SK-N-SH treated with all-trans-retinoic acid at 6 μM for 48 hours (cell line): ENCODE data around the gene RAD51B.

ENCODE experiments used
- ARNTL ChIP-seq: fragments of 450-650 bp; formaldehyde crosslinking; IDR thresholded peaks from 2 replicates; pipeline ENCODE4 v1.5.0; 2020; ENCODE audit warnings: low read depth, mild to moderate bottlenecking, moderate library complexity, borderline replicate concordance
- CREB5 ChIP-seq: fragments of 250-450 bp; sonication (Bioruptor Pico); IDR thresholded peaks from 2 replicates; pipeline ENCODE4 v1.5.1; 2020; ENCODE audit warnings: low read depth, mild to moderate bottlenecking, moderate library complexity
- ISL1 ChIP-seq: fragments of 250-450 bp; sonication (Bioruptor Pico); IDR thresholded peaks from 2 replicates; pipeline ENCODE4 v2.1.2; 2022; ENCODE audit warnings: mild to moderate bottlenecking, moderate library complexity
- POU6F1 ChIP-seq: fragments of 250-450 bp; sonication (Bioruptor Pico); IDR thresholded peaks from 2 replicates; pipeline ENCODE4 v1.8.0; 2021; ENCODE audit warnings: low read depth, mild to moderate bottlenecking, moderate library complexity, borderline replicate concordance
- RARB ChIP-seq: fragments of 250-450 bp; sonication (Bioruptor Pico); IDR thresholded peaks from 2 replicates; pipeline ENCODE4 v1.8.0; 2021; ENCODE audit warnings: mild to moderate bottlenecking, moderate library complexity
- TOX ChIP-seq: fragments of 250-450 bp; sonication (Bioruptor Pico); IDR thresholded peaks from 2 replicates; pipeline ENCODE4 v1.8.0; 2021; ENCODE audit warnings: mild to moderate bottlenecking, moderate library complexity, borderline replicate concordance
- ZNF70 ChIP-seq: fragments of 450-650 bp; formaldehyde crosslinking; IDR thresholded peaks from 2 replicates; pipeline ENCODE4 v1.5.0; 2020; ENCODE audit warnings: mild to moderate bottlenecking, moderate library complexity
- ZNF8 ChIP-seq: fragments of 450-650 bp; formaldehyde crosslinking; IDR thresholded peaks from 2 replicates; pipeline ENCODE4 v1.5.0; 2020; ENCODE audit warnings: mild to moderate bottlenecking, moderate library complexity
- TF ChIP-seq, protein P1 (sequence below): fragments of 250-450 bp; sonication (Bioruptor Pico); IDR thresholded peaks from 2 replicates; pipeline ENCODE4 v1.8.0; 2020; ENCODE audit warnings: mild to moderate bottlenecking, moderate library complexity, borderline replicate concordance
- TF ChIP-seq, protein P2 (sequence below): fragments of 250-450 bp; sonication (Bioruptor Pico); IDR thresholded peaks from 2 replicates; pipeline ENCODE4 v1.5.1; 2021; ENCODE audit warnings: mild to moderate bottlenecking, moderate library complexity

- TF ChIP-seq TOX, result no peak
- no peak for TF ChIP-seq POU6F1 (CRISPR knock-in tag)
- no peak for TF ChIP-seq RARB (CRISPR knock-in tag)
- TF ChIP-seq CREB5 (CRISPR knock-in tag), result no peak
- TF ChIP-seq ARNTL (CRISPR knock-in tag), result no peak
- TF ChIP-seq ISL1 (CRISPR knock-in tag), result no peak
- TF ChIP-seq ZNF70 (CRISPR knock-in tag), result no peak
- no peak for TF ChIP-seq ZNF8 (CRISPR knock-in tag)
- TF ChIP-seq, protein P1, sequence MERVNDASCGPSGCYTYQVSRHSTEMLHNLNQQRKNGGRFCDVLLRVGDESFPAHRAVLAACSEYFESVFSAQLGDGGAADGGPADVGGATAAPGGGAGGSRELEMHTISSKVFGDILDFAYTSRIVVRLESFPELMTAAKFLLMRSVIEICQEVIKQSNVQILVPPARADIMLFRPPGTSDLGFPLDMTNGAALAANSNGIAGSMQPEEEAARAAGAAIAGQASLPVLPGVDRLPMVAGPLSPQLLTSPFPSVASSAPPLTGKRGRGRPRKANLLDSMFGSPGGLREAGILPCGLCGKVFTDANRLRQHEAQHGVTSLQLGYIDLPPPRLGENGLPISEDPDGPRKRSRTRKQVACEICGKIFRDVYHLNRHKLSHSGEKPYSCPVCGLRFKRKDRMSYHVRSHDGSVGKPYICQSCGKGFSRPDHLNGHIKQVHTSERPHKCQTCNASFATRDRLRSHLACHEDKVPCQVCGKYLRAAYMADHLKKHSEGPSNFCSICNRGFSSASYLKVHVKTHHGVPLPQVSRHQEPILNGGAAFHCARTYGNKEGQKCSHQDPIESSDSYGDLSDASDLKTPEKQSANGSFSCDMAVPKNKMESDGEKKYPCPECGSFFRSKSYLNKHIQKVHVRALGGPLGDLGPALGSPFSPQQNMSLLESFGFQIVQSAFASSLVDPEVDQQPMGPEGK (CRISPR knock-in tag), result no peak
- TF ChIP-seq, protein P2, sequence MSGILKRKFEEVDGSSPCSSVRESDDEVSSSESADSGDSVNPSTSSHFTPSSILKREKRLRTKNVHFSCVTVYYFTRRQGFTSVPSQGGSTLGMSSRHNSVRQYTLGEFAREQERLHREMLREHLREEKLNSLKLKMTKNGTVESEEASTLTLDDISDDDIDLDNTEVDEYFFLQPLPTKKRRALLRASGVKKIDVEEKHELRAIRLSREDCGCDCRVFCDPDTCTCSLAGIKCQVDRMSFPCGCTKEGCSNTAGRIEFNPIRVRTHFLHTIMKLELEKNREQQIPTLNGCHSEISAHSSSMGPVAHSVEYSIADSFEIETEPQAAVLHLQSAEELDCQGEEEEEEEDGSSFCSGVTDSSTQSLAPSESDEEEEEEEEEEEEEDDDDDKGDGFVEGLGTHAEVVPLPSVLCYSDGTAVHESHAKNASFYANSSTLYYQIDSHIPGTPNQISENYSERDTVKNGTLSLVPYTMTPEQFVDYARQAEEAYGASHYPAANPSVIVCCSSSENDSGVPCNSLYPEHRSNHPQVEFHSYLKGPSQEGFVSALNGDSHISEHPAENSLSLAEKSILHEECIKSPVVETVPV (CRISPR knock-in tag), result no peak
Observed at GRCh38 chr14:68257969-68258368, 438.4 kb downstream of the RAD51B start.
